Germinal center (tissue), 1 donor: ENCODE measurements around the gene TARBP1.
A peak's percentile ranks its signal among the peaks of the same experiment; 100 is the strongest.

Experiments
- DNase-seq: peaks from one replicate; pipeline ENCODE4 v3.0.0; 2012; ENCODE audit warnings: mixed read lengths, low spot score

Gene TARBP1

GRCh38 chr1:234484991-234485739 lies 6.2 kb upstream of the TARBP1 start:
- no peak for DNase-seq

GRCh38 chr1:234484218-234484617 lies 5.2 kb upstream of the TARBP1 start:
- DNase-seq = no peak

DNA sequence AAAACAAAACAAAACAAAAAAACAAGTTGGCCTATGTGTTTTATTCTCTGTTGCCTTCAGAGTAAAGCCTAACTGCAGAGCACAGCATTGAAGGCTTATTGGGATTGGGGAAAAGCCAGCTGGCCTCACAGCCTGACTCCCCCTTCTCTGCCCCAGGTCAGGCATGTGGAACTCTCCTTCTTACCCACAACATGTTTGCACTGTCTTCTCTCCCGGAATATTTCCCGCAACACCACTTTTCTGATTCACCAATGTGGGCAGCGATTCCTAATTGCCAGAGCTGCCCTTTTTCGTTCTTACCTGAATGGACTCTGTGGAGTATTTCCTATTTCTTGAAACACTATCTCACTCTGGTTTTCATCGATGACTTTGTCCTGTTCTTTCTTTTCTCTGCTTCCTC lies 2.8 kb upstream of the TARBP1 start:
- no peak for DNase-seq

GRCh38 chr1:234479866-234480265 lies 887 bp upstream of the TARBP1 start:
- DNase-seq = no peak

DNA sequence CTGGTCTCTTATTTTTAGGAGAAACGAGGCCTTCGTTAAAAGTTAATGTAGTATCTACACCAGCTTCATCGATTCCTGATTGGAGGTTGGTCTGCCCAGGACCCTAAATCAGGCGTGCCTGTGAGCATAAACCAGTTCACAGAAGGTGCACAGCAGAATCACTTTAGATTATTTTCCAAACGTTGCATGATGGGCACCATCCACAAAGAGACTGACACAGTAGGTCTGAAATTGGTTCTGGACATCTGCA lies 256 bp upstream of the TARBP1 start:
- DNase-seq = no peak

DNA sequence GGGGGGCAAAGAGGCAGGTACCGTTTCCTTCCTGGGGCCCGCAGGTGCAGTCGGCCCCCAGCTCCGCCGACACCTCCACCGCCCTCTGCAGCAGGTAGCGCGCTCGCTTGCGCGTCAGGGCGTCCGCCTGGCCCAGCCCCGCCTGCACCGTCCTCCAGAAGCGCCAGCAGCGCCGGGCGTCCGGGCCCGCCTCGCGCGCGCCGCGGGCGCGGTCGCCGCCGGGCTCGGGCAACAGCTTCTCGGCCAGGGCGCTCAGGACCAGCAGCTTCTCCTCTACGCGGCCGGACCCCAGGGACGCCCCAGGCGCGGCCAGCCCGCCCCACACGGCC lies 863 bp downstream of the TARBP1 start:
- peak; percentile 79 for DNase-seq

DNA sequence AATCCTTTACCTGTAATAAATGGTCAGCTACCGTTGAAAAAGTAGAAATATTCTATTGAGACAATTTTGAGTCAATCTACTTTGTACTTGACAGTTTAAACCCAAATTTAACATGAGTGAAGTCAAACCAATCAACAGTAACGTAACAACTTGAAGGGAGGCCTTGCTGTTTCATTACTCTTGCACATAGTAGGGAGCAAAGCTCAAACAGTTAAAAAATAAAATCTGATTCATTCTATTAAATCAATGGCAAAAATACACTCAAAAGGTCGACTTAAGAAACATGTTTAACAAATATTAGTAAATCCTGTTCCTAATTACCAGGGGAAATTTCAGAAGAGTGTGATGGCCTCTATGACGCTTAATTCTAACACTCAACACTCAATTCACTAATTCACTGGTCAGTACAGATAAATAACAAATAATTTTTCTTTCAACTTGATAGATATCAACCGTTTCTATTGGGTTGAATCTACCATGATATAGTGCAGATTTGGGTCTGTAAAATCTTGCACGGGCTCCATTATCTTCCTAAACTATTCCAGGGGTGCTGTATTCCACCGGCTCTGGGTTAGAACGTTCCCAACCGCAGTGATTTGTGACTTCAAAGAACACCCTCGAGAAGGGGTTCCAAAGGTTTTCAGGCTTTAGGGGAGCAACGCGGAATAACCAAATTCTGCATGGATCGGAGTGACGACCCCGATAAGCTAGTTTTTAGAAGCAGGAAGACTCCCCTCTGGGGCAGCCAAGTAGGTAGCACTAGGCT lies 1.4 kb downstream of the TARBP1 start:
- DNase-seq = no peak

DNA sequence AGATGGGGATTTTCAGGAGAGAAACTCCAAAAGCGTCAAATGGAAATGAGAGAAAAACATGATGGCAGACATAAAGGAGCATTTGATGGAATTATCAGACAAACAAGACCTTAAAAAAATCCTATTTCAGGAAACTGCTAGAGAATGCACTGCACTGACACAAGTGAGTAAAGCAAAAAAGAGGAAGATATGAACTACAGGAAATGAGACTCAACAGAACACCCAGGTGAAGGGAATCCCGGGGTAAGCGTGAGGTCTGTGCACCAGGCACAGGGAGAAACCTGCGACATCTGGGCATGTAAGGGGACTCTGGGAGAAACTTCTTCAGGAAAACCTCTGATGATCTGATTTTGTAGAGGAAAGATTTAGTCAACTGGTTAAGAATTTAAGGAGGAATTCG lies 2.8 kb downstream of the TARBP1 start:
- peak; percentile 38 for DNase-seq

- DNase-seq = no peak
Measured at GRCh38 chr1:234475167-234475793, 3.7 kb downstream of the TARBP1 start.

DNA sequence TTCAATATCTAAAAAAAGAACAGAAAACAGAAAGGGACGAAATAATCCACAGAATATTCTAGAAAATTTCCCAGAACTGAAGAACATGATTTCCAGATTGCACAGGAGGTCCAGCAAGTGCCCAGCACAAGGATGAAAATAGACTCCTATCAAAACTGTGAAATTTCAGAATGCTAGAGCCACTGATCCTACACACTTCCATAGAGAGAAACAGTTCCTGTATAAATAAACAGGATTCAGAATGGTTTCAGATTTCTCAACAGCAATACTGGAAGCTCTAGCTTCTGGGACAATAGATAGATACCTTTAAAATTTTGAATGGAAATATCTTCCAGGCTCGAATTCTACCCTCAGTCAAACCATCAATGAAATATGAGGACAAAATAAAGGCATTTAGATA lies 4.6 kb downstream of the TARBP1 start:
- DNase-seq = no peak

DNA sequence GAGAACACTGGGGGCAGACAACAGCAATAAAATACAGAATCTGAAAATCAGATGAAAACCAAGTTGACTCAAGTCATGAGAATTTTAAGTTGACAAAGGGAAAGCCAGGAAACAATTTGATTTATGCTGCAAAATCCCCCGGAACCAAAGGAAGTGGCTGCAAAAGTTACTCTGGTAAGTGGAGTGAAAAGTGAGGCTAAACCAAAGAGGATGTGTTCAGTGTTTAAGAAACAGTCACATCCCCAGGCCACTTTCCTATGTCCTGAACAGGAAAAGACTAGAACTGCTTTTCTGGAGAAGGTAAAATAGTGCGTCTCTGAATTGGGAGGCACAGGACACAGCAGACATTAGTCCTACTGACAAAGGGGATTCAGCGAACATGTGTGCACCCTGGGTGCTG lies 5.9 kb downstream of the TARBP1 start:
- DNase-seq = no peak

DNA sequence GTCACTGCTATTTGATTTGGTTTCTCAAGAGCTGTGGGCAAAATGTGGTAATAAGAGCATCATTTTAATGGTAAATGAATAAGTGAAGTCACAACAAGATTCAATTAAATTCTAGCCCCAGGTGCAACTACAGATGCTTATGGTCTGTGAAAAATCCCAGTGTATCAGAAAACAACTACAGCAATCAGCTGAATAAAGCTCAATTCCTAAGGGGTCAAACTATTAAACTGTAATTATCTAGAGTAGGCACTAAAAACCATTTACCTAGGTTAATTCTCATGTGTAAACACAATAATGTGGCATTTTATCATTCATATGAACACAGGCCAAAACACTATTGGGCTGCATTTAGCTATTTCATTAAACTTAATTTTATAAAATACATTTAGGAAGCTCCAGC lies 9.6 kb downstream of the TARBP1 start:
- no peak for DNase-seq

- no peak for DNase-seq
Measured at GRCh38 chr1:234468580-234468979, 10.4 kb downstream of the TARBP1 start.

GRCh38 chr1:234467821-234468220 lies 11.2 kb downstream of the TARBP1 start:
- DNase-seq = no peak

GRCh38 chr1:234466945-234467344 lies 12.0 kb downstream of the TARBP1 start:
- DNase-seq = no peak

DNA sequence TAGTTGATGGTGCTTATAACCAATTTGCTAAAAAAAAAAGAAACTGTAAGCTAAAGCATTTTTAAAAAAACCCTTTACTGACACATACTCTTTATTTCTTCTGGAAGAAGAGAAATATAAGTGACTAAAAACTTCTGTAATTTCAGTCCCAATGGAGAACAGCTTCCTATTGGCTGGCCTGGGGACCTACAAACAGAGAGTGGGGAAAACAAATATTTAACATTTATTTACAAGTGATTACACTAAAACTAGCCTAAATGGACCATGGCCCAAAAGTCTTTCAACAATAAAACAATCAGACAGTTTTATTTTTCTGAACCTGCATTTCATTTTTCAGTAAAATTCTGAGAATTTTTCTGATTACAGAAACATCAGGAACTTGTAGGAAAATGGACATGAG lies 15.2 kb downstream of the TARBP1 start:
- no peak for DNase-seq

DNA sequence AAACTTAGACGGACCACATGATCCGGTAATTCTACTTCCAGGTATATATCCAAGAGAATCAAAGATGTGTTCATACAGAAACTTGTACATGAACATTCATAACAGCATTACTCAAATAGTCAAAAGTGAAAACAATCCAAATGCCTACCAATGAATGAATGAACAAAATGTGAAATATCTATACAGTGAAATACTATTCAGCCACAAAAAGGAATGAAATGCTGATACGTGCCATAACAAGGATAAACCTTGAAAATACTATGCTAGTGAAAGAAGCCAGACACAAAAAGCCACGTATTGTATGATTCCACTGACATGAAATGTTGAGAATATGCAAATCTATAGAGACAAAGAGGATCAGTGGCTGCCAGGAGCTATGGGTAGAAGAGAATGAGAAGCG lies 18.3 kb downstream of the TARBP1 start:
- DNase-seq = no peak

DNA sequence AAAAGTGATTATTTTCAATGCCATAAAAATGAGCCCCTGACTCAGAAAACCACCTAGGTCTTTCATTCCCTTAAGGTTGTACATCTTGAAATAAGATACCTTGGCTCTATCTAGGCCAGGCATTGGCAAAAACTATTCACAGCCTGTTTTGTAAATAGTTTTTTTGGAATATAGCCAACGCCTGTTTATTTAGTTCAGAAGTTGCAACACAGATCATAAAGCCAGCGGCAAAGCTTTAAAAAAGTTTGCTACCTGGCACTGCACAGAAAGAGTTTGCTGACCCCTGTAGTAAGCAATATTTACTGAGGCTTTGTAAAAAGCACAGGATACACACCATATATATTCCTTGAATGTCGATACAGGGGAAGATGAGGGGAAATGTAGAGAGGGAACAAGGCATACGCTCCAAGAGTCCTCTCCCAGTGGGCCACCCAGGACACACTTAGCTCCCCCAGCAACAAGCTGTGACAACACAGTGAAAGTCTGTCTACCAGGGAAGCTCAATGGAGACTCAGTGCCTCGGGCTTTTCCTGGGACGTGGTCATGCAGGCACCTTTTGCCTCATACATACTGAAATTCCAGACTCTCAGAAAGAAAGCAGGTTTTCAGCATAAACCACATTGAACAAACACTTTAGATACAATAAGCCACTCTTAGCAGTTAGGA lies 20.5 kb downstream of the TARBP1 start:
- DNase-seq = no peak

DNA sequence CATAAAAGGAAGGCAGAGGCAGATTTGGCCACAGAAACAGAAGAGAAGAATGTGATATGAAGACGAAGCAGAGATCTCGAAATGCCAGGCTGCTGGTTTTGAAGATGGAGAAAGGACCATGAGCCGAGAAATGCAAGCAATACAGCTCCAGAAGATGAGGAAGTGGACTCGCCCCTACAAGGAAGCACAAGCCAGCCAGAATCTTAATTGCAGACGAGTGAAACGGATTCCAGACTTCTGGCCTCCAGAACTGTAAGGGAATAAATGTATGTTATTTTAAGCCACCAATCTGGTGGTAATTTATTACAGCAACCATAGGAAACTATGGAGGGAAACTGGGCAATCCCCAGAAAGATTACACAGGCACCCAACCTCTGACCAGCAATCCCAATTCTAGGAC lies 24.1 kb downstream of the TARBP1 start:
- DNase-seq = no peak

DNA sequence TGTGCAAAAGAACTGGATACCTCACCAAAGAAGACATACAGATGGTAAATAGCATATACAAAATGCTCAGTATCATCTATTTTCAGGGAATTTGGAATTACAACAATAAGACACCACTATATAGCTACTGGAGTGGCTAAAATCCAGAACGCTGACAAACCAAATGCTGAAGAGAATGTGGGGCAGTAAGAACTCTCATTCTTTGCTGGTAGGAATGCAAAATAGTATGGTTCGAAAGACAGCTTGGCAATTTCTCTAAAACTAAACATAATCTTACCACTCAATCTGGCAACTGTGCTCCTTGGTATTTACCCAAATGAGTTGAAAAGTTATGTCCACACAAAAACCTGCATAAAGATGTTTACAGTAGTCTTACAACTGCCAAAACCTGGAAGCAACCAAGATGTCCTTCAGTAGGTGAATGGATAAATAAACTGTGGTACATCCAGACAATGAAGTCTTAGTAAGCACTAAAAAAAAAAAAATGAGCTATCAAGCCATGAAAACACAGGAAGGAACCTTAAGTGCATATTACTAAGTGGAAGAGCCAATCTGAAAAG lies 26.5 kb downstream of the TARBP1 start:
- DNase-seq = no peak

GRCh38 chr1:234440348-234440747 lies 38.6 kb downstream of the TARBP1 start:
- no peak for DNase-seq

GRCh38 chr1:234438579-234438978 lies 40.4 kb downstream of the TARBP1 start:
- no peak for DNase-seq
